H1 (cell line): ENCODE data around the gene TAF4. TPM values are rescaled to one million over a fixed set of nuclear protein-coding genes. Genes with fewer than 3 reads are reported as not detected.

ENCODE experiments used
- CTCF ChIA-PET: fragments of 300-600 bp; sonication (Branson Sonifier 250); formaldehyde crosslinking; loops from one replicate; lab custom pipeline; 2021; ENCODE audit not compliant: partially characterized antibody; lab: Charles Lee
- POLR2A ChIA-PET: fragments of 300-600 bp; sonication (Branson Sonifier 250); formaldehyde crosslinking; loops from one replicate; lab custom pipeline; 2021; ENCODE audit warnings: inconsistent platforms; ENCODE audit not compliant: partially characterized antibody; lab: Charles Lee
- DNase-seq, 2 experiments: peaks; one replicate each; pipeline versions ENCODE4 v3.0.0 to v3.0.0-alpha.2; 2010 to 2022; ENCODE audit warnings: low spot score in 2 of 2, low read depth in 1 of 2, mixed read lengths in 1 of 2
- FAIRE-seq: peaks from 2 replicates; lab custom pipeline; 2011; peaks lifted over from hg19 to GRCh38; lab: Jason Lieb, UNC
- H2AFZ ChIP-seq: 2 replicates; pipeline ENCODE4 v1.8.1; 2012; ENCODE audit warnings: low read length, inconsistent platforms
- H2AK5ac ChIP-seq: 2 replicates; pipeline ENCODE4 v1.6.1; 2013; ENCODE audit warnings: low read depth, low read length
- H2BK120ac ChIP-seq: replicated peaks from 2 replicates; pipeline ENCODE3; 2013; ENCODE audit warnings: low read depth, low read length, inconsistent platforms
- H2BK12ac ChIP-seq: 2 replicates; pipeline ENCODE4 v1.6.1; 2013; ENCODE audit warnings: low read depth, low read length
- H2BK15ac ChIP-seq: 2 replicates; pipeline ENCODE4 v1.6.1; 2013; ENCODE audit warnings: low read length
- H2BK20ac ChIP-seq: 2 replicates; pipeline ENCODE4 v1.6.1; 2013; ENCODE audit warnings: low read length
- H2BK5ac ChIP-seq: 2 replicates; pipeline ENCODE4 v1.6.1; 2013; ENCODE audit warnings: low read depth, low read length
- H3K14ac ChIP-seq: 2 replicates; pipeline ENCODE4 v1.6.1; 2013; ENCODE audit warnings: inconsistent platforms; ENCODE audit not compliant: insufficient read length
- H3K18ac ChIP-seq: 2 replicates; pipeline ENCODE4 v1.6.1; 2013; ENCODE audit warnings: low read length; ENCODE audit errors: extremely low read depth
- H3K23ac ChIP-seq: 2 replicates; pipeline ENCODE4 v1.6.1; 2013; ENCODE audit warnings: inconsistent platforms; ENCODE audit not compliant: insufficient read length
- H3K23me2 ChIP-seq: 2 replicates; pipeline ENCODE4 v1.6.1; 2013; ENCODE audit warnings: low read depth, low read length
- H3K27ac ChIP-seq: 2 replicates; pipeline ENCODE4 v1.6.1; 2011; ENCODE audit warnings: low read depth, low read length, inconsistent platforms
- H3K27me3 ChIP-seq, 4 experiments: replicated peaks in 1 of 4; 1 replicate in 1 of 4; 2 replicates in 3 of 4; pipeline versions ENCODE4 v1.6.1 to v1.8.1; 2011 to 2013; ENCODE audit warnings: low read length in 3 of 4, mild to moderate bottlenecking in 3 of 4, inconsistent platforms in 2 of 4, mixed read lengths in 2 of 4, moderate library complexity in 1 of 4; ENCODE audit not compliant: control insufficient read depth in 3 of 4, insufficient read depth in 3 of 4; ENCODE audit errors: extremely low read depth in 1 of 4
- H3K36me3 ChIP-seq, 4 experiments: 2 replicates each; pipeline versions ENCODE4 v1.6.1 to v1.8.1; 2011 to 2013; ENCODE audit warnings: mild to moderate bottlenecking in 4 of 4, low read length in 3 of 4, moderate library complexity in 2 of 4, control low read depth in 1 of 4, inconsistent platforms in 1 of 4; ENCODE audit not compliant: insufficient read depth in 4 of 4, control insufficient read depth in 2 of 4
- H3K4ac ChIP-seq: replicated peaks from 2 replicates; pipeline ENCODE3; 2013; ENCODE audit warnings: low read length, low read depth, mixed read lengths, inconsistent platforms; ENCODE audit not compliant: insufficient read length
- H3K4me1 ChIP-seq, 4 experiments: replicated peaks in 1 of 4; 1 replicate in 1 of 4; 2 replicates in 3 of 4; pipeline versions ENCODE4 v1.6.1 to v1.8.1; 2011 to 2013; ENCODE audit warnings: low read length in 3 of 4, inconsistent platforms in 2 of 4, mixed read lengths in 1 of 4; ENCODE audit not compliant: insufficient read depth in 4 of 4, control insufficient read depth in 3 of 4
- H3K4me2 ChIP-seq, 2 experiments: 2 replicates each; pipeline versions ENCODE4 v1.6.1 to v1.8.1; 2011 to 2013; ENCODE audit warnings: low read depth in 2 of 2, low read length in 2 of 2, control low read depth in 1 of 2, inconsistent platforms in 1 of 2, mild to moderate bottlenecking in 1 of 2; ENCODE audit not compliant: insufficient read depth in 1 of 2
- H3K4me3 ChIP-seq, 4 experiments: fragments of 200-600, 300-600 bp in 1 of 4; sonication (generic), shearing (Covaris generic), sonication (Bioruptor Twin) in 1 of 4; 2 replicates each; pipeline versions ENCODE4 v1.5.1 to v1.8.1; 2011 to 2016; ENCODE audit warnings: low read length in 4 of 4, low read depth in 3 of 4, control low read depth in 2 of 4, inconsistent platforms in 2 of 4, mild to moderate bottlenecking in 2 of 4, mixed read lengths in 1 of 4, moderate library complexity in 1 of 4; ENCODE audit not compliant: insufficient read depth in 2 of 4; ENCODE audit errors: extremely low read depth in 1 of 4
- H3K56ac ChIP-seq: replicated peaks from 2 replicates; pipeline ENCODE3; 2013; ENCODE audit warnings: low read depth, mild to moderate bottlenecking, mixed read lengths, low read length, inconsistent platforms; ENCODE audit not compliant: insufficient read length
- H3K79me1 ChIP-seq: 2 replicates; pipeline ENCODE4 v1.6.1; 2013; ENCODE audit warnings: low read depth, low read length, control low read depth
- H3K79me2 ChIP-seq, 2 experiments: 2 replicates each; pipeline versions ENCODE4 v1.6.1 to v1.8.1; 2012 to 2013; ENCODE audit warnings: low read length in 2 of 2, mild to moderate bottlenecking in 2 of 2, inconsistent platforms in 1 of 2; ENCODE audit not compliant: insufficient read depth in 2 of 2, control insufficient read depth in 1 of 2
- H3K9ac ChIP-seq, 4 experiments: replicated peaks in 1 of 4; 1 replicate in 1 of 4; 2 replicates in 3 of 4; pipeline versions ENCODE4 v1.6.1 to v1.8.1; 2011 to 2013; ENCODE audit warnings: low read depth in 3 of 4, low read length in 3 of 4, control low read depth in 2 of 4, mild to moderate bottlenecking in 2 of 4, moderate library complexity in 2 of 4, inconsistent platforms in 1 of 4; ENCODE audit errors: extremely low read depth in 1 of 4
- H3K9me3 ChIP-seq, 2 experiments: 2 replicates each; pipeline versions ENCODE4 v1.6.1 to v1.8.1; 2012 to 2013; ENCODE audit warnings: mild to moderate bottlenecking in 2 of 2, moderate library complexity in 2 of 2, control low read depth in 1 of 2, inconsistent platforms in 1 of 2, low read depth in 1 of 2, low read length in 1 of 2, mixed read lengths in 1 of 2; ENCODE audit not compliant: insufficient read depth in 2 of 2
- H4K20me1 ChIP-seq, 2 experiments: replicated peaks in 1 of 2; 2 replicates each; pipeline versions ENCODE3 to v1.8.1; 2011 to 2013; ENCODE audit warnings: inconsistent platforms in 2 of 2, low read length in 2 of 2, mild to moderate bottlenecking in 1 of 2; ENCODE audit not compliant: insufficient read depth in 2 of 2, control insufficient read depth in 1 of 2
- H4K5ac ChIP-seq: 2 replicates; pipeline ENCODE4 v1.6.1; 2013; ENCODE audit warnings: low read length, low read depth, mixed read lengths, inconsistent platforms; ENCODE audit not compliant: insufficient read length
- H4K8ac ChIP-seq: 2 replicates; pipeline ENCODE4 v1.8.0; 2013; ENCODE audit warnings: mild to moderate bottlenecking, moderate library complexity, low read length, inconsistent platforms; ENCODE audit not compliant: insufficient read depth; ENCODE audit errors: extremely low read depth
- H4K91ac ChIP-seq: replicated peaks from 2 replicates; pipeline ENCODE3; 2013; ENCODE audit warnings: low read length, mixed read lengths, inconsistent platforms; ENCODE audit not compliant: insufficient read length
- CBX5 ChIP-seq: fragments of 300-800, 300-1000 bp; sonication (generic); IDR thresholded peaks from 2 replicates; pipeline ENCODE4 v1.7.1; 2016; ENCODE audit warnings: antibody characterized with exemption, low read length, low read depth
- EGR1 ChIP-seq: IDR thresholded peaks from 2 replicates; pipeline ENCODE4 v1.6.1; 2011; ENCODE audit warnings: low read depth, low read length, borderline replicate concordance
- JUN ChIP-seq: IDR thresholded peaks from 2 replicates; pipeline ENCODE4 v1.6.1; 2011; ENCODE audit warnings: low read depth, mild to moderate bottlenecking, improper control_type of control experiment, low read length
- KDM1A ChIP-seq: fragments of 200-600, 300-600 bp; sonication (generic); IDR thresholded peaks from 2 replicates; pipeline ENCODE4 v1.7.1; 2016; ENCODE audit warnings: mild to moderate bottlenecking, low read length, borderline replicate concordance
- KDM4A ChIP-seq: IDR thresholded peaks from one replicate; pipeline ENCODE4 v1.7.1; 2012; ENCODE audit warnings: low read depth, mild to moderate bottlenecking, moderate library complexity, low read length, inconsistent platforms; ENCODE audit not compliant: severe bottlenecking
- POLR2A ChIP-seq, 2 experiments: IDR thresholded peaks; 1 replicate in 1 of 2; 2 replicates in 1 of 2; pipeline ENCODE4 v1.6.1; 2011; ENCODE audit warnings: low read depth in 2 of 2, low read length in 2 of 2, mild to moderate bottlenecking in 2 of 2; ENCODE audit errors: control extremely low read depth in 1 of 2
- POLR2AphosphoS5 ChIP-seq: IDR thresholded peaks from 2 replicates; pipeline ENCODE4 v1.6.1; 2011; ENCODE audit warnings: low read depth, low read length
- RBBP5 ChIP-seq: IDR thresholded peaks from 2 replicates; pipeline ENCODE4 v1.7.1; 2012; ENCODE audit warnings: low read depth, mild to moderate bottlenecking, inconsistent platforms, low read length, moderate library complexity, borderline replicate concordance
- RFX5 ChIP-seq: IDR thresholded peaks from 2 replicates; pipeline ENCODE4 v1.6.1; 2011; ENCODE audit warnings: low read depth, low read length, improper control_type of control experiment, borderline replicate concordance
- SUZ12 ChIP-seq: fragments of 200-600 bp; sonication (generic); IDR thresholded peaks from 2 replicates; pipeline ENCODE4 v1.6.1; 2012; ENCODE audit warnings: mild to moderate bottlenecking, inconsistent platforms, low read length, moderate library complexity, mixed read lengths
- TBP ChIP-seq: IDR thresholded peaks from 2 replicates; pipeline ENCODE4 v1.6.1; 2011; ENCODE audit warnings: low read depth, low read length, improper control_type of control experiment
- WGBS, 2 experiments: shearing (Covaris generic) in 1 of 2; methylation state at CpG; one replicate each; pipeline versions ENCODE4 v1.1.6 to v1.1.7; 2013 to 2015; ENCODE audit warnings: low lambda C conversion rate in 2 of 2, mixed read lengths in 2 of 2, inconsistent platforms in 1 of 2, low coverage in 1 of 2, missing lambda C conversion rate in 1 of 2; ENCODE audit not compliant: insufficient replicate concordance in 2 of 2, insufficient coverage in 1 of 2, insufficient read length in 1 of 2; ENCODE audit errors: extremely low coverage in 1 of 2, missing lambda C conversion rate in 1 of 2; 5-methylcytosine and 5-hydroxymethylcytosine counted together
- polyA plus RNA-seq, 7 experiments: library from polyadenylated mRNA; depleted of rRNA in 3 of 7; stranded (reverse) in 5 of 7; unstranded in 2 of 7; fragments of >200 nt in 5 of 7; fragments of 200-250 nt in 2 of 7; gene quantifications; 1 replicate in 5 of 7; 2 replicates in 1 of 7; 4 replicates in 1 of 7; pipeline versions ENCODE4 v1.2.1 to v1.2.3, GENCODE V29; 2011 to 2013; ENCODE audit warnings: missing spikeins in 2 of 7, mixed read lengths in 2 of 7
- total RNA-seq: library from RNA; stranded (reverse); fragmentation: NEBNext Ultra II Directional; extraction: Animal tissue kit (Norgen Biotek cat#: 25700); gene quantifications from 2 replicates; pipeline ENCODE4 v1.2.1, GENCODE V29; 2021
- TF ChIP-seq, protein P1 (sequence below), 3 experiments: IDR thresholded peaks; 1 replicate in 2 of 3; 2 replicates in 1 of 3; pipeline versions ENCODE4 v1.5.1 to v1.6.1; 2011; ENCODE audit warnings: low read length in 3 of 3, mild to moderate bottlenecking in 3 of 3, inconsistent platforms in 2 of 3, low read depth in 1 of 3, moderate library complexity in 1 of 3; ENCODE audit not compliant: insufficient read depth in 1 of 3; ENCODE audit errors: control extremely low read depth in 1 of 3

The TAF4 gene
- total and polyA plus RNA-seq, 2 of the 8 experiments (the other 6 are each of a cell fraction or from before 2014, with no cell fraction given), result 16.0 to 30.1 TPM

DNA sequence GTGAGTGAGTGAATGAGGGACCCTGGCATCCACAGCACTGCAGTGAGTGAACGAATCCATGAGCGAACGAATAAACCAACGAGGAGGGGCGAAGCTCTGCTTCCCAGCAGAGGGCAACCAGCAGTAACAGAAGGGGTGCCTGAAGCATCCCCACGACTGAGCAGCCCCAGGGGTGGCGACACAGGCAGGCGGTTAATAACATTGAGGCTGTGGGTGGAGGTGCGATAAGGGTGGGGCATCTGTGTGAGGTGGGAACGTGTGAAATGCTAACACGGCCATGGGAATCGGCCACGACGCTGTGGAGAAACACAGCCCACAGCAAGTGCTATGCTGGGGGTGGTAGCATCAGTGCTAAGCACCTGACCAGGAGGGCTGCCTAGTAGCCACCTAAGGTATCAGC is 75.9 kb downstream of the TAF4 start:
- peaks cover 5% of the 10 kb centered on the region; the same call in 1 of the 2 replicates for H3K79me1 ChIP-seq
- FAIRE-seq (no peak), DNase-seq (no peak)
- H2BK15ac ChIP-seq, result no peak overlapping the region
- no peak overlapping the region for H4K8ac ChIP-seq
- H3K9me3 ChIP-seq, result peaks cover 0 to 2% of the 10 kb centered on the region in 2 experiments; a peak in 2 of 4 replicates
- H2BK5ac ChIP-seq, result no peak overlapping the region
- H3K23me2 ChIP-seq, result peaks cover 2% of the 10 kb centered on the region; the same call in 1 of the 2 replicates
- WGBS, 2 experiments, result 90% methylated on average over 14 of the region's 14 CpGs; no CpG with 5 or more reads in 1 of the 2 experiments
- no peak overlapping the region for H2AFZ ChIP-seq
- no peak overlapping the region for H2BK20ac ChIP-seq
- H4K5ac ChIP-seq, result no peak overlapping the region
- no peaks in the 10 kb centered on the region for H3K27me3 ChIP-seq
- H3K36me3 ChIP-seq, result peaks cover 6 to 34% (median 23%) of the 10 kb centered on the region in 4 experiments; a peak in 6 of 8 replicates
- H3K4me2 ChIP-seq, result no peak overlapping the region
- H2BK120ac ChIP-seq, result no peak overlapping the region
- H2BK12ac ChIP-seq, result no peak overlapping the region
- CTCF ChIA-PET, result no interaction called here
- peaks cover 0 to 2% of the 10 kb centered on the region in 2 experiments; a peak in 1 of 4 replicates for H3K79me2 ChIP-seq
- H4K91ac ChIP-seq, result no peak overlapping the region
- H3K4ac ChIP-seq, result no peak overlapping the region
- POLR2A ChIA-PET, result no interaction called here
- peaks cover 0 to 11% of the 10 kb centered on the region in 2 experiments for H4K20me1 ChIP-seq
- H3K14ac ChIP-seq, result no peak overlapping the region
- no peak overlapping the region for H2AK5ac ChIP-seq
- no peak overlapping the region for H3K18ac ChIP-seq
- H3K4me3 ChIP-seq, result no peak overlapping the region
- H3K27ac ChIP-seq, result no peak overlapping the region
- H3K23ac ChIP-seq, result no peak overlapping the region
- no peak overlapping the region for H3K56ac ChIP-seq
- no peaks in the 10 kb centered on the region for H3K4me1 ChIP-seq
- no peak overlapping the region for H3K9ac ChIP-seq
- TF ChIP-seq RBBP5, result no peak
- TF ChIP-seq SUZ12, result no peak
- no peak for TF ChIP-seq RFX5
- no peak for TF ChIP-seq KDM1A
- no peak for TF ChIP-seq JUN
- TF ChIP-seq KDM4A, result no peak
- TF ChIP-seq EGR1, result no peak
- TF ChIP-seq, protein P1, sequence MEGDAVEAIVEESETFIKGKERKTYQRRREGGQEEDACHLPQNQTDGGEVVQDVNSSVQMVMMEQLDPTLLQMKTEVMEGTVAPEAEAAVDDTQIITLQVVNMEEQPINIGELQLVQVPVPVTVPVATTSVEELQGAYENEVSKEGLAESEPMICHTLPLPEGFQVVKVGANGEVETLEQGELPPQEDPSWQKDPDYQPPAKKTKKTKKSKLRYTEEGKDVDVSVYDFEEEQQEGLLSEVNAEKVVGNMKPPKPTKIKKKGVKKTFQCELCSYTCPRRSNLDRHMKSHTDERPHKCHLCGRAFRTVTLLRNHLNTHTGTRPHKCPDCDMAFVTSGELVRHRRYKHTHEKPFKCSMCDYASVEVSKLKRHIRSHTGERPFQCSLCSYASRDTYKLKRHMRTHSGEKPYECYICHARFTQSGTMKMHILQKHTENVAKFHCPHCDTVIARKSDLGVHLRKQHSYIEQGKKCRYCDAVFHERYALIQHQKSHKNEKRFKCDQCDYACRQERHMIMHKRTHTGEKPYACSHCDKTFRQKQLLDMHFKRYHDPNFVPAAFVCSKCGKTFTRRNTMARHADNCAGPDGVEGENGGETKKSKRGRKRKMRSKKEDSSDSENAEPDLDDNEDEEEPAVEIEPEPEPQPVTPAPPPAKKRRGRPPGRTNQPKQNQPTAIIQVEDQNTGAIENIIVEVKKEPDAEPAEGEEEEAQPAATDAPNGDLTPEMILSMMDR (IDR thresholded peaks at IDR 0.05; ENCODE audit: control extremely low read depth in 1 of 3, insufficient read depth in 1 of 3, low read depth in 1 of 3, low read length in 3 of 3), result no peak
- no peak for TF ChIP-seq POLR2A (IDR thresholded peaks at IDR 0.05; ENCODE audit: control extremely low read depth in 1 of 2, low read depth in 2 of 2, low read length in 2 of 2)
- no peak for TF ChIP-seq TBP
- no peak for TF ChIP-seq POLR2AphosphoS5
- no peak for TF ChIP-seq CBX5
